HG03159 (cell line): ENCODE data around the gene PCDHGA7.
A peak's percentile ranks its signal among the peaks of the same experiment; 100 is the strongest.
"Not testable (repeated sequence)": the region's sequence is repeated elsewhere in the genome, so short reads cannot be mapped to it uniquely, and the experiment has no call there.

Experiments
- ATAC-seq: cut with Tn5 transposase; IDR thresholded peaks from one replicate; pipeline ENCODE4 v1.9.1; 2021; ENCODE audit warnings: mild to moderate bottlenecking, moderate library complexity; ENCODE audit not compliant: unreplicated experiment

Gene PCDHGA7

DNA sequence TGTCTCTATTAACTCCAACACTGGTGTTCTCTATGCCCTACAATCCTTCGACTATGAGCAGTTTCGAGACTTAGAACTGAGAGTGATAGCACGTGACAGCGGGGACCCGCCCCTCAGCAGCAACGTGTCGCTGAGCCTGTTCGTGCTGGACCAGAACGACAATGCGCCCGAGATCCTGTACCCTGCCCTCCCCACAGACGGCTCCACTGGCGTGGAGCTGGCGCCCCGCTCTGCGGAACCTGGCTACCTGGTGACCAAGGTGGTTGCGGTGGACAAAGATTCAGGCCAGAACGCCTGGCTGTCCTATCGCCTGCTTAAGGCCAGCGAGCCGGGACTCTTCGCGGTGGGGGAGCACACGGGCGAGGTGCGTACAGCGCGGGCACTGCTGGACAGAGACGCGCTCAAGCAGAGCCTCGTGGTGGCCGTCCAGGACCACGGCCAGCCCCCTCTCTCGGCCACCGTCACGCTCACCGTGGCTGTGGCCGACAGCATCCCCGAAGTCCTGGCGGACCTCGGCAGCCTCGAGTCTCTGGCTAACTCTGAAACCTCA lies 40.3 kb downstream of the PCDHGA7 start:
- no peak for ATAC-seq

DNA sequence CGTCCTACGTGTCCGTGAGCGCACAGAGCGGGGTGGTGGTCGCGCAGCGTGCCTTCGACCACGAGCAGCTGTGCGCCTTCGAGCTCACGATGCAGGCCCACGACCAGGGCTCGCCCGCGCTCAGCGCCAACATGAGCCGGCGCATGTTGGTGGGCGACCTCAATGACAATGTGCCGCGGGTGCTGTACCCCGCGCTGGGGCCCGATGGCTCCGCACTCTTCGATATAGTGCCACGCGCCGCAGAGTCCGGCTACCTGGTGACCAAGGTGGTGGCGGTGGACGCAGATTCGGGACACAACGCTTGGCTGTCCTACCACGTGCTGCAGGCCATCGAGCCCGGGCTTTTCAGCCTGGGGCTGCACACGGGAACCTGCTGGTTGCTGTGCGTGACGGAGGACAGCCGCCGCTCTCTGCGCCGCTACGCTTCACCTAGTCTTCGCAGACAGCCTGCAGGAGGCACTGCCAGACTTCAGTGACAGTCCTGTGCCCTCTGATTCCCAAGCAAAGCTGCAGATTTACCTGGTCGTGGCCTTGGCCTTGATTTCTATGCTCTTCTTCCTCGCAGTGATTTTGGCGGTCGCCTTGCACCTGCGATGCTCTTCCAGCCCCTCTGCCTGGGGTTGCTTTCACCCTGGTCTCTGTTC lies 45.4 kb downstream of the PCDHGA7 start:
- ATAC-seq = no peak

DNA sequence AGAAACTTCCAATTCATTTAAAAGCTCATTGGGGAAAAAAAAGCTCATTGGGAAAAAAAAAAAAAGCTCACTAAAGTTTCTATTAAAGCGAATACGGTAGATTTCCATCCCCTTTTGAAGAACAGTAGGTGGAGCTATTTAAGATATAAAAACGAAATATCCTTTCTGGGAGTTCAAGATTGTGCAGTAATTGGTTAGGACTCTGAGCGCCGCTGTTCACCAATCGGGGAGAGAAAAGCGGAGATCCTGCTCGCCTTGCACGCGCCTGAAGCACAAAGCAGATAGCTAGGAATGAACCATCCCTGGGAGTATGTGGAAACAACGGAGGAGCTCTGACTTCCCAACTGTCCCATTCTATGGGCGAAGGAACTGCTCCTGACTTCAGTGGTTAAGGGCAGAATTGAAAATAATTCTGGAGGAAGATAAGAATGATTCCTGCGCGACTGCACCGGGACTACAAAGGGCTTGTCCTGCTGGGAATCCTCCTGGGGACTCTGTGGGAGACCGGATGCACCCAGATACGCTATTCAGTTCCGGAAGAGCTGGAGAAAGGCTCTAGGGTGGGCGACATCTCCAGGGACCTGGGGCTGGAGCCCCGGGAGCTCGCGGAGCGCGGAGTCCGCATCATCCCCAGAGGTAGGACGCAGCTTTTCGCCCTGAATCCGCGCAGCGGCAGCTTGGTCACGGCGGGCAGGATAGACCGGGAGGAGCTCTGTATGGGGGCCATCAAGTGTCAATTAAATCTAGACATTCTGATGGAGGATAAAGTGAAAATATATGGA lies 48.0 kb downstream of the PCDHGA7 start, which contains the start of gene PCDHGA12:
PCDHGA12 (plus strand) TSS at position 176 of the 782 bp plus-strand sequence; CDS start at position 429, 253 bp downstream.
- peak; percentile 87 for ATAC-seq

DNA sequence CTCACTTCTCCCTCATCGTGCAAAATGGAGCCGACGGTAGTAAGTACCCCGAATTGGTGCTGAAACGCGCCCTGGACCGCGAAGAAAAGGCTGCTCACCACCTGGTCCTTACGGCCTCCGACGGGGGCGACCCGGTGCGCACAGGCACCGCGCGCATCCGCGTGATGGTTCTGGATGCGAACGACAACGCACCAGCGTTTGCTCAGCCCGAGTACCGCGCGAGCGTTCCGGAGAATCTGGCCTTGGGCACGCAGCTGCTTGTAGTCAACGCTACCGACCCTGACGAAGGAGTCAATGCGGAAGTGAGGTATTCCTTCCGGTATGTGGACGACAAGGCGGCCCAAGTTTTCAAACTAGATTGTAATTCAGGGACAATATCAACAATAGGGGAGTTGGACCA lies 48.7 kb downstream of the PCDHGA7 start:
- peak; percentile 35 for ATAC-seq

DNA sequence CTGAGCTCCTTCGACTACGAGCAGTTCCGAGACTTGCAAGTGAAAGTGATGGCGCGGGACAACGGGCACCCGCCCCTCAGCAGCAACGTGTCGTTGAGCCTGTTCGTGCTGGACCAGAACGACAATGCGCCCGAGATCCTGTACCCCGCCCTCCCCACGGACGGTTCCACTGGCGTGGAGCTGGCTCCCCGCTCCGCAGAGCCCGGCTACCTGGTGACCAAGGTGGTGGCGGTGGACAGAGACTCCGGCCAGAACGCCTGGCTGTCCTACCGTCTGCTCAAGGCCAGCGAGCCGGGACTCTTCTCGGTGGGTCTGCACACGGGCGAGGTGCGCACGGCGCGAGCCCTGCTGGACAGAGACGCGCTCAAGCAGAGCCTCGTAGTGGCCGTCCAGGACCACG lies 49.8 kb downstream of the PCDHGA7 start:
- not testable (repeated sequence) for ATAC-seq

DNA sequence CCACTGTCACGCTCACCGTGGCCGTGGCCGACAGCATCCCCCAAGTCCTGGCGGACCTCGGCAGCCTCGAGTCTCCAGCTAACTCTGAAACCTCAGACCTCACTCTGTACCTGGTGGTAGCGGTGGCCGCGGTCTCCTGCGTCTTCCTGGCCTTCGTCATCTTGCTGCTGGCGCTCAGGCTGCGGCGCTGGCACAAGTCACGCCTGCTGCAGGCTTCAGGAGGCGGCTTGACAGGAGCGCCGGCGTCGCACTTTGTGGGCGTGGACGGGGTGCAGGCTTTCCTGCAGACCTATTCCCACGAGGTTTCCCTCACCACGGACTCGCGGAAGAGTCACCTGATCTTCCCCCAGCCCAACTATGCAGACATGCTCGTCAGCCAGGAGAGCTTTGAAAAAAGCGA lies 50.2 kb downstream of the PCDHGA7 start:
- not testable (repeated sequence) for ATAC-seq

DNA sequence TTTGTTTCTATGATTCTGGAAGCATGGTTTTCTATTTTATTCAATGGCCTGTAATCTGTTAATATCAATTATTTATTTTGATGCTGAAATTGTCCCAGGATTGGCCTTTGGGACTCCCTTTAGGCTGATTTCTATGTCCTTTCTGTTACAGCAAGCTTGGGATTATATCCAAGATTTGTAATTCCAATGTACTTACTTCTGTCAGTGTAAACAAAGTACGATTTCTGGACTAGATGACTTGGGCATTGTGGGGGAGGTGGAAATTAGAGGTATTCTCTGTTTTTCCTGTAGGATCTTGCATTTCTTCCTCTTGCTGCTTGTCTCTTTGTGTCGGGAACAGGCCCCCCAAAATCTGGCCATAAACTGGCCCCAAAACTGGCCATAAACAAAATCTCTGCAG lies 51.5 kb downstream of the PCDHGA7 start:
- no peak for ATAC-seq
